ENCODE results near the gene GMCL1.
"Not testable (repeated sequence)": the region's sequence is repeated elsewhere in the genome, so short reads cannot be mapped to it uniquely, and the experiment has no call there.

GMCL1 gene

GRCh38 chr2:69828938-69829255, 563 bp upstream of the GMCL1 start:
- Histone ChIP-seq H4K20me1 (ENCODE audit: insufficient read depth, low read length) (no peaks in the 10 kb centered on the region), H3K9me2 (replicated peaks; ENCODE audit: insufficient read depth, low read length) (no peaks in the 10 kb centered on the region), H3F3A (ENCODE audit: insufficient read depth, low read length) (peaks cover 5% of the 10 kb centered on the region), H3K79me2 (ENCODE audit: low read length) (peaks cover 44% of the 10 kb centered on the region), H3K9me3 (replicated peaks; ENCODE audit: insufficient read depth, low read length) (no peaks in the 10 kb centered on the region), H3K4me3 (ENCODE audit: low read length) (peak overlapping the region; percentile 93), H2AFZ (ENCODE audit: low read length) (peak overlapping the region; percentile 95), H3K36me3 (replicated peaks; ENCODE audit: insufficient read depth, low read length) (0 out of 2 replicates have a peak, but pooled peaks cover 5% of the 10 kb centered on the region), H3K4me1 (ENCODE audit: low read length) (peaks cover 4% of the 10 kb centered on the region; the same call in 1 of the 2 replicates), H3K9ac (ENCODE audit: low read length) (peak overlapping the region; percentile 72), H3K27ac (ENCODE audit: low read length) (peak overlapping the region; percentile 72), H3K27me3 (replicated peaks; ENCODE audit: insufficient read depth, low read length) (no peaks in the 10 kb centered on the region), H3K4me2 (ENCODE audit: low read depth, low read length) (peak overlapping the region; percentile 89)
- no peak for DNase-seq
- TF ChIP-seq EZH2phosphoT487 (IDR thresholded peaks at IDR 0.05; ENCODE audit: low read length) (no peak), CTCF (IDR thresholded peaks at IDR 0.05; ENCODE audit: low read length) (no peak), EZH2 (optimal IDR thresholded peaks at IDR 0.05; ENCODE audit: low read depth, low read length) (no peak)

GRCh38 chr2:69830045-69830905, 815 bp downstream of the GMCL1 start:
- H3K36me3 ChIP-seq (replicated peaks; ENCODE audit: insufficient read depth, low read length) = 0 out of 2 replicates have a peak, but pooled peaks cover 5% of the 10 kb centered on the region
- no peaks in the 10 kb centered on the region for H4K20me1 ChIP-seq (ENCODE audit: insufficient read depth, low read length)
- H3K9me2 ChIP-seq (replicated peaks; ENCODE audit: insufficient read depth, low read length) = no peaks in the 10 kb centered on the region

GRCh38 chr2:69830906-69831241, 1.4 kb downstream of the GMCL1 start:
- H2AFZ ChIP-seq (ENCODE audit: low read length); H4K20me1 ChIP-seq (ENCODE audit: insufficient read depth, low read length); H3K9ac ChIP-seq (ENCODE audit: low read length); H3K9me2 ChIP-seq (replicated peaks; ENCODE audit: insufficient read depth, low read length); H3K27me3 ChIP-seq (replicated peaks; ENCODE audit: insufficient read depth, low read length); H3K4me1 ChIP-seq (ENCODE audit: low read length); H3K27ac ChIP-seq (ENCODE audit: low read length); DNase-seq; H3K9me3 ChIP-seq (replicated peaks; ENCODE audit: insufficient read depth, low read length); H3K36me3 ChIP-seq (replicated peaks; ENCODE audit: insufficient read depth, low read length); H3F3A ChIP-seq (ENCODE audit: insufficient read depth, low read length): not testable (repeated sequence)
- Histone ChIP-seq H3K4me2 (ENCODE audit: low read depth, low read length) (peak overlapping the region; percentile 80), H3K4me3 (ENCODE audit: low read length) (peak overlapping the region; percentile 93), H3K79me2 (ENCODE audit: low read length) (peaks cover 62% of the 10 kb centered on the region)

More at GRCh38 chr2:69830045-69830905, 815 bp downstream of the GMCL1 start:
- no peaks in the 10 kb centered on the region for H3K9me3 ChIP-seq (replicated peaks; ENCODE audit: insufficient read depth, low read length)
- H3K27me3 ChIP-seq (replicated peaks; ENCODE audit: insufficient read depth, low read length) = no peaks in the 10 kb centered on the region
- TF ChIP-seq CTCF (IDR thresholded peaks at IDR 0.05; ENCODE audit: low read length) (no peak), EZH2phosphoT487 (IDR thresholded peaks at IDR 0.05; ENCODE audit: low read length) (no peak), EZH2 (optimal IDR thresholded peaks at IDR 0.05; ENCODE audit: low read depth, low read length) (no peak)
- peak overlapping the region; percentile 95 for H2AFZ ChIP-seq (ENCODE audit: low read length)
- H3K27ac ChIP-seq (ENCODE audit: low read length) = peak overlapping the region; percentile 21; the same call in 1 of the 2 replicates
- DNase-seq = peak; percentile 41
- peaks cover 57% of the 10 kb centered on the region for H3K79me2 ChIP-seq (ENCODE audit: low read length)
- peaks cover 4% of the 10 kb centered on the region; the same call in 1 of the 2 replicates for H3K4me1 ChIP-seq (ENCODE audit: low read length)
- H3K9ac ChIP-seq (ENCODE audit: low read length) = peak overlapping the region; percentile 72
- peaks cover 5% of the 10 kb centered on the region for H3F3A ChIP-seq (ENCODE audit: insufficient read depth, low read length)
- H3K4me3 ChIP-seq (ENCODE audit: low read length) = peak overlapping the region; percentile 93
- peak overlapping the region; percentile 80 for H3K4me2 ChIP-seq (ENCODE audit: low read depth, low read length)

All from MM.1S (cell line).